KG1 (cell line): ENCODE measurements around the gene ZNF302.

Experiments used
- DNase-seq: peaks from one replicate; lab custom pipeline; 2025; lab: John Stamatoyannopoulos, UW

ZNF302 gene

DNA sequence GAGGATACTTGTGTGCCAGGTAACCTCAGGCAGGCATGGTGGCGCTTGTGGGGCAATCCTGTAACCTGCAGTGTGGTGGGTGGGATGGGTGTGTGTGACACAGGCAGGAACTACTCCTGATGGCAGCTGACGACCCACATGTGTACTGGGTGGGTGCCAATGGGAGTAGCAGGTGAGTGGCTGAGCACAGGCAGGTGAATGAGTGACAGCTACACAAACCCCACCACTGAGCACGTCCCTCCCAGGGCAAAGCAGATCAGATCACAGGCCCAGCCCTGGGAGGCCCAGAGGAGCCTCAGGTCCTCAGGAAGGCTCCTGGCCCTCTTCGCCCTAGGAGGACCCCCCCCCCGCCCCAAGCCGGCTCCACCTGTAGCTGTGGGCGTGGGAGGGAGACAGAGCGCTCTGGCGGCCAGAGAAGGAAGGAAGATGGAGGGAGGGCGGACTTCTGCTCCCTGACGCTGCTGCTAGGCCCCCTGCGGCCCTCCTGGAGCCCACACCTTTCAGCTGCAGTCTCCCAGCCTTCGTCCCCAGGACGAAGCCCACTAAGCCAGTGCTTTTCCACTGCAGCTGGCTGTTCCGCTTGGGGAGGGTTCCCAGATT lies 55.2 kb downstream of the ZNF302 start:
- DNase-seq = no peak

DNA sequence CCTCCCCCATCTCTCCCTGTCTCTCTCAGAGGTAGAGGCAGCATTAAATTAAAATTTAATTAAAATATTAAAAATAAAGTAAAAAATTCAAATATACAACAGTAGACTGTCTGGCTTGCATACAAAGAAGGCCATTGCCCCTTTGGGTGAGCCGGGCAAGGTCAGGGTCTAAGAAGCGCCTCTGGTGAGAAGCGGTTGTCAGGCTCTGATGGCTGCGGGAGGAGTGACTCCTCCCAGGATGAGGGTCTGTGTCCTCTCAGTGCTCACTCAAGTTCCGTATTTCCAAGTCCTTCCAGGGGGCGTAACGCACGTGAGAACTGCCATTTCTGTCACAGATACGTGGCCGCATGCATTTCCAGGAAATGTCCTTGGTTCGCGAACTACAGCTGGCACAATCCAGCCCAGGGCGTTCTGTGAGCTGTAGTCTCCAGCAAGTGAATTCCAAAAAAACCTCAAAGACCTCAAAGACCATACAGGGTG lies 55.8 kb downstream of the ZNF302 start:
- DNase-seq = peak; percentile 73

DNA sequence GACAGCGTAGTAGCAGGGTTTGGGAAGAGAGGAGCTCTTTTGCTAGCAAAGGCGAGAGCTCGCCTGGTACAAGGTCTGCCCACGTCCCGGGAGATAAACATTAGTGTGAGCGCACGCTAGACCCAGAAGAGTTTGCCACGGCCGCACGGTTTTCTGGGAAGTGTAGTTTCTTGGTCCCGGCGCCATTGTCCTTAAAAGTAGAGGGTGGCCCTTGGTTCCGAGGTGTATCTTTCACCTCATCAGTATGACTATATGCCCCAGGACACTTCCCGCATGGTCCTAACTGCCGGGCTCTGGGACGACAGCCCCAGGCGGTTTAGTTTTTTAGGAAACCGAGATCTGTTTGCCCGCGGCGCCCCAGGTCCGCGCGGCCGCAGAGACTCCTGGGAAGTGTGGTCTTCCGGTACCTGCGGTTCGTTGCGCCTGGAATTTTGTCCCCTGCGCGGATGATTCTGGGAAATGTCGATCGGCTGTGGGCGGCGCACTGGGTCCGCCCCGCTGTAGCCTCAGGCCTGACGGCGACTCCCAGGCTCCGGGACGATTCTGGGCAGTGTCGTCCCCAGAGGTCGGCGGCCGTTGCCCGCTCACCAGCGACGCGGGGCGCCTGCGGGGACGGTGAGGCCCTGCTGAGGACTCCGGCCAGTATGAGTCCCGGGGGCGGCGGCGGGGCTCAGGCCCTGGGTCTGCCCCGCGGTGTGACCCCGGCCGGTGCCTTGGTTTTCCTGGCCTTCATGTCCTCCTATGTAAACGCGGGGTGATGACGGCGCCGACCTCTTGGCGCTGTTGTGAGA lies 56.5 kb downstream of the ZNF302 start, which contains the start of gene ZNF181:
TSS of gene ZNF181 (plus strand) at position 498 of the 791 bp plus-strand sequence. CDS start 795 bp downstream, outside the sequence.
- peak; percentile 76 for DNase-seq

DNA sequence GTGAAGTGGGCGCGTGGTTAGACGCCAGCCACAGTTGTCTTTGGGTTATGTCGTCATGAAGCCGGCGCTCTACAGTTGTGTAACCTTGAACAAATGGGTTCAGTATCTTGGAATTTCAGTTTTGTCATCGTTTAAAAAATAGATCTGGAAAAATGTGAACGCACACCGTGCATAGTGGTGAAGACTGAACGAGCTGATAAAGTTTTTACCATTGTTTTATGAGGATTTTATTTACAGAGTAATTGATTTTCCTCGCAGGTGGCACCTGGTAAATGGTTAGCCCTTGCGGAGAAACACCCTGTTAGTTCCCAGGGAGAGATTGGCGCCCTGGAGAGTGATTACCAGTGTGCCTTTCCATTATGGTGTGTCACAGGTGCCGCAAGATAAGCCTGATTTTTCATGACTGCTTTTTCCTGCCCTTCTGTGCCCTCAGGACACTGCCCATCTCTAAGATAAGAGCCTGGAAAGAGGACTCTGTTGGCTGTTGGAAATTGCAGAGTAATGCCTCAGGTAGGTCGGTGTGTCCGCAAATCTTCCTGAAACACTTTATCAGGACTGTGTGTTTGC lies 57.1 kb downstream of the ZNF302 start:
- peak; percentile 44 for DNase-seq
